ENCODE results near the gene INPP5J. TPM values are rescaled to one million over a fixed set of nuclear protein-coding genes. Genes with fewer than 3 reads are reported as not detected.

Gene INPP5J
- total and polyA plus RNA-seq, 12 donors = 7.9 to 31.7 (median 16.9) TPM

DNA sequence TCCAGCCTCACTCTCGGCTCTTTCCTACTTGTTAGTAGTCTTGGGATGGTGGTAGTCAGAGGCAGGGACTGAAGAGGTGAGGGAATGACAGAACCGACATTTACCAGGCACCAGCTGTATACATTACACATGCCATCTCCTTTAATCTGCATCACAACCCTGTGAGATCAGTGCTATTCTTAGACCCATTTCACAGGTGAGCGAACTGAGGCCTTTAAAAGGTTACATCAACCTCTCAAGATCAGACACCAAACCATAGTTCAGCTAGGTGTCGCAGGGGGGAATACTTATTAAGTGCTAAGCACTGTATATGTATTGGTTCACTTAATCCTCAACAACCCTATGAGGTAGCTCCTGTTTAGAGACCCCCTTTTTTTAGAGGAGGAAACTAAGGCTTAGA is 11.9 kb downstream of the INPP5J start:
- H3K9me3 ChIP-seq = no peaks in the 10 kb centered on the region
- TF ChIP-seq, protein P1, sequence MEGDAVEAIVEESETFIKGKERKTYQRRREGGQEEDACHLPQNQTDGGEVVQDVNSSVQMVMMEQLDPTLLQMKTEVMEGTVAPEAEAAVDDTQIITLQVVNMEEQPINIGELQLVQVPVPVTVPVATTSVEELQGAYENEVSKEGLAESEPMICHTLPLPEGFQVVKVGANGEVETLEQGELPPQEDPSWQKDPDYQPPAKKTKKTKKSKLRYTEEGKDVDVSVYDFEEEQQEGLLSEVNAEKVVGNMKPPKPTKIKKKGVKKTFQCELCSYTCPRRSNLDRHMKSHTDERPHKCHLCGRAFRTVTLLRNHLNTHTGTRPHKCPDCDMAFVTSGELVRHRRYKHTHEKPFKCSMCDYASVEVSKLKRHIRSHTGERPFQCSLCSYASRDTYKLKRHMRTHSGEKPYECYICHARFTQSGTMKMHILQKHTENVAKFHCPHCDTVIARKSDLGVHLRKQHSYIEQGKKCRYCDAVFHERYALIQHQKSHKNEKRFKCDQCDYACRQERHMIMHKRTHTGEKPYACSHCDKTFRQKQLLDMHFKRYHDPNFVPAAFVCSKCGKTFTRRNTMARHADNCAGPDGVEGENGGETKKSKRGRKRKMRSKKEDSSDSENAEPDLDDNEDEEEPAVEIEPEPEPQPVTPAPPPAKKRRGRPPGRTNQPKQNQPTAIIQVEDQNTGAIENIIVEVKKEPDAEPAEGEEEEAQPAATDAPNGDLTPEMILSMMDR (IDR thresholded peaks at IDR 0.05) = no peak
- no peak overlapping the region for H3K4me3 ChIP-seq
- peaks cover 0 to 19% (median 0%) of the 10 kb centered on the region in 7 donors for H3K27me3 ChIP-seq
- peaks cover 0 to 7% (median 0%) of the 10 kb centered on the region in 9 donors for H3K4me1 ChIP-seq
- intact Hi-C loops (cut with DNase I) = no loop called here
- no peak overlapping the region for H3K27ac ChIP-seq
- no peak for ATAC-seq
- DNase-seq = no peak
- H3K36me3 ChIP-seq = peaks cover 0 to 12% (median 0%) of the 10 kb centered on the region in 9 donors
- 89 to 93% methylated on average over 4 of the region's 4 CpGs for WGBS, 2 donors

DNA sequence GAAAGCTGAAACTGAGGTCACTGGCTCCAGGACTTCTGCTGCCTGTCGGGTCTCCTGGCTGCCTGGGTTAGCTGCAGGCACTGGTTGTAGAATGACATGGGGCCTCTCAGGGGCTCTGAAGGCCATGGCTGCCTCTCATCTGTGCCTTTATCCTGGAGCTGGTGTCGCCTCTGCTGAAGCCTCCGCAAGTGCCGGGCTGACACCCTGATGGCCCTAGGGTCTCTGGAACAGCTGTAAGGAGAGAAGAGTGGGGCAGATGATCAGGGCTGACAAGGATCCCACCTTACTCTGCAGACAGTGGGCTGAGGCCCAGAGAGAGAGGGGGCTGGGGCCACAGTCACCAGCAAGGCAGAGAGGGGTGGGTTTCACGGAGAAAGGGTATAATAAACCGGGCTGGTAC is 12.9 kb downstream of the INPP5J start:
- Histone ChIP-seq H3K36me3 (peaks cover 0 to 8% (median 0%) of the 10 kb centered on the region in 9 donors), H3K9me3 (no peaks in the 10 kb centered on the region), H3K4me3 (no peak overlapping the region), H3K27me3 (peaks cover 0 to 19% (median 5%) of the 10 kb centered on the region in 7 donors), H3K27ac (no peak overlapping the region), H3K4me1 (peaks cover 0 to 4% (median 0%) of the 10 kb centered on the region in 9 donors)
- intact Hi-C loops (cut with DNase I) = no loop called here
- DNase-seq (no peak), ATAC-seq (no peak)
- 89 to 91% methylated on average over 6 of the region's 6 CpGs for WGBS, 2 donors
- TF ChIP-seq, protein P1 (IDR thresholded peaks at IDR 0.05) = no peak

DNA sequence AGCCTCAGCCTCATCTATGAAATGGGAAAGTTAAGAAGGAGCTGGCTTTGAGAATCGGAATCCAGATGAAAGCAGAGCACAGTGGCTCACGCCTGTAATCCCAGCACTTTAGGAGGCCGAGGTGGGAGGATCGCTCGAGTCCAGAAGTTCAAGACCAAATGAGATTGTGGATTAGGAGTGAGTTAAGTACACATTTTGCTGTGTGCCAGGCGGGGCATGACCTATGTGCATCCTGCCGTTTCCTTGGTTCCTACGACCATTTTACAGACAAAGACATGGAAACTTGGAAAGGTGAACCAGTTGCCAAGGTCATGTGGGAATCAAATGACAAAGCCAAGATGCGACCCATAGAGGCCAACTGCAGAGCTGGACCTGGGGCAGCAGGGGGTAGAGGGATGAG is 13.4 kb downstream of the INPP5J start:
- WGBS, 2 donors = 84 to 88% methylated on average over 9 of the region's 9 CpGs
- H3K36me3 ChIP-seq = peaks cover 0 to 5% (median 0%) of the 10 kb centered on the region in 9 donors
- peaks cover 0 to 19% (median 5%) of the 10 kb centered on the region in 7 donors for H3K27me3 ChIP-seq
- intact Hi-C loops (cut with DNase I) = no loop called here
- DNase-seq (no peak), ATAC-seq (no peak)
- TF ChIP-seq, protein P1 (IDR thresholded peaks at IDR 0.05) = no peak
- no peaks in the 10 kb centered on the region for H3K9me3 ChIP-seq
- no peak overlapping the region for H3K4me3 ChIP-seq
- H3K27ac ChIP-seq = no peak overlapping the region
- H3K4me1 ChIP-seq = no peaks in the 10 kb centered on the region

DNA sequence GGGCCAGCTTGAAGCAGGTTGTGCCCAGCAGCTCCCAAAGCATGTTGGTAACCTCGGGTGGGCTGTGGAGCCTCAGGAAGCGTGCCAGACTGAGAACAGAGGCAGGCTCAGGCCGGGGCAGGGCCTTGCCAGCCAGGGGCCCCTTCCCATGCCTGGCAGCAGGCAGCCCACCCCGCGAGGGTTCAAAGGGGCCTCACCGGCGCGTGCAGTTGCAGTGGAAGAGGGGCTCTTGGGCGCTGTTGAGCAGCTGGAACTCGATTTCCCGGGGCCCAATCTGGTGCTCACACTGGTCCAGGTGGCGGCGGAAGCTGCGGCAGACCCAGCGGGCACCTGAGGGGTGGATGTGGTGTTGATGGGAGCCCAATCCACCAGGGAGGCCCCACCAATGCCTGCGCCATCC is 13.9 kb downstream of the INPP5J start:
- no peaks in the 10 kb centered on the region for H3K9me3 ChIP-seq
- peaks cover 0 to 5% (median 0%) of the 10 kb centered on the region in 9 donors for H3K36me3 ChIP-seq
- DNase-seq (no peak), ATAC-seq (no peak)
- TF ChIP-seq, protein P1 (IDR thresholded peaks at IDR 0.05) = no peak
- no peaks in the 10 kb centered on the region for H3K4me1 ChIP-seq
- peaks cover 0 to 19% (median 5%) of the 10 kb centered on the region in 7 donors for H3K27me3 ChIP-seq
- no peak overlapping the region for H3K4me3 ChIP-seq
- WGBS, 2 donors = 92 to 93% methylated on average over 16 of the region's 16 CpGs
- no peak overlapping the region for H3K27ac ChIP-seq
- intact Hi-C loops (cut with DNase I) = no loop called here

Measured in heart right ventricle (tissue), 16 donors.